WTC11 (cell line): ENCODE results near the gene IGF2BP1. TPM values are rescaled to one million over a fixed set of nuclear protein-coding genes. Genes with fewer than 3 reads are reported as not detected.

Experiments used
- ATAC-seq: fragments of 200-7000 bp; cut with Tn5 transposase; 2 replicates; pipeline ENCODE4 v1.10.0; 2021; ENCODE audit warnings: mild to moderate bottlenecking, moderate library complexity
- CTCF ChIA-PET: fragments of 300-600 bp; sonication (Branson Sonifier 250); formaldehyde crosslinking; loops from one replicate; lab custom pipeline; 2021; ENCODE audit warnings: antibody characterized with exemption; lab: Charles Lee
- POLR2A ChIA-PET: fragments of 350-600 bp; sonication (Branson Sonifier 250); formaldehyde crosslinking; loops from one replicate; lab custom pipeline; 2021; ENCODE audit warnings: antibody characterized with exemption; lab: Charles Lee
- DNase-seq: peaks from one replicate; pipeline ENCODE4 v3.0.0; 2021; ENCODE audit warnings: low spot score
- H3K27ac Mint-ChIP-seq: 2 replicates; pipeline ENCODE4 v1.8.0; 2021; ENCODE audit warnings: mixed read lengths
- H3K27me3 Mint-ChIP-seq: 2 replicates; pipeline ENCODE4 v1.8.0; 2021; ENCODE audit warnings: low read depth, mild to moderate bottlenecking, moderate library complexity, mixed read lengths
- H3K36me3 Mint-ChIP-seq: 2 replicates; pipeline ENCODE4 v1.8.0; 2021; ENCODE audit warnings: mixed read lengths
- H3K4me1 Mint-ChIP-seq: 2 replicates; pipeline ENCODE4 v1.8.0; 2022; ENCODE audit warnings: mixed read lengths
- H3K4me3 Mint-ChIP-seq: 2 replicates; pipeline ENCODE4 v1.8.0; 2021; ENCODE audit warnings: mild to moderate bottlenecking, moderate library complexity, mixed read lengths
- H3K9me3 Mint-ChIP-seq: 2 replicates; pipeline ENCODE4 v1.8.0; 2021; ENCODE audit warnings: mixed read lengths
- CBFB ChIP-seq: sonication (generic); formaldehyde crosslinking; IDR thresholded peaks from 2 replicates; pipeline ENCODE4 v1.8.1; 2022; ENCODE audit warnings: mild to moderate bottlenecking, low read depth, missing genetic modification reagents
- CREM ChIP-seq: sonication (generic); formaldehyde crosslinking; IDR thresholded peaks from 2 replicates; pipeline ENCODE4 v1.8.1; 2022; ENCODE audit warnings: mild to moderate bottlenecking, missing genetic modification reagents, moderate library complexity
- ESRRA ChIP-seq: sonication (generic); formaldehyde crosslinking; IDR thresholded peaks from 2 replicates; pipeline ENCODE4 v1.8.1; 2022; ENCODE audit warnings: mild to moderate bottlenecking, missing genetic modification reagents, borderline replicate concordance
- GRHL2 ChIP-seq: fragments of 250-450 bp; sonication (Bioruptor Pico); IDR thresholded peaks from 2 replicates; pipeline ENCODE4 v1.8.0; 2022; ENCODE audit warnings: mild to moderate bottlenecking, moderate library complexity; ENCODE audit not compliant: insufficient replicate concordance, severe bottlenecking
- HMGA2 ChIP-seq: fragments of 250-450 bp; sonication (Bioruptor Pico); IDR thresholded peaks from 2 replicates; pipeline ENCODE4 v1.4.0; 2021; ENCODE audit warnings: mild to moderate bottlenecking, moderate library complexity
- IRF2 ChIP-seq: sonication (generic); formaldehyde crosslinking; IDR thresholded peaks from 2 replicates; pipeline ENCODE4 v1.8.0; 2022; ENCODE audit warnings: low read depth, missing genetic modification reagents, borderline replicate concordance
- NR2C2 ChIP-seq: sonication (generic); formaldehyde crosslinking; IDR thresholded peaks from 2 replicates; pipeline ENCODE4 v1.8.0; 2022; ENCODE audit warnings: mild to moderate bottlenecking, missing genetic modification reagents
- PRRX2 ChIP-seq: fragments of 250-450 bp; sonication (Bioruptor Pico); IDR thresholded peaks from 2 replicates; pipeline ENCODE4 v1.8.0; 2021; ENCODE audit warnings: mild to moderate bottlenecking
- SMAD3 ChIP-seq: sonication (generic); formaldehyde crosslinking; IDR thresholded peaks from 2 replicates; pipeline ENCODE4 v1.8.0; 2022; ENCODE audit warnings: missing genetic modification reagents, mild to moderate bottlenecking, borderline replicate concordance
- TEAD1 ChIP-seq: sonication (generic); formaldehyde crosslinking; IDR thresholded peaks from 2 replicates; pipeline ENCODE4 v1.8.0; 2022; ENCODE audit warnings: mild to moderate bottlenecking, missing genetic modification reagents
- ZBTB21 ChIP-seq: sonication (generic); formaldehyde crosslinking; IDR thresholded peaks from 2 replicates; pipeline ENCODE4 v1.8.1; 2023; ENCODE audit warnings: mild to moderate bottlenecking, missing genetic modification reagents, borderline replicate concordance
- ZNF121 ChIP-seq: sonication (generic); formaldehyde crosslinking; IDR thresholded peaks from 2 replicates; pipeline ENCODE4 v1.8.0; 2023; ENCODE audit warnings: missing genetic modification reagents
- ZNF317 ChIP-seq: sonication (generic); formaldehyde crosslinking; IDR thresholded peaks from 2 replicates; pipeline ENCODE4 v1.8.1; 2023; ENCODE audit warnings: low read depth, mild to moderate bottlenecking, moderate library complexity, missing genetic modification reagents, borderline replicate concordance
- total RNA-seq: library from RNA; stranded (reverse); gene quantifications from 3 replicates; pipeline ENCODE4 v1.2.3, GENCODE V29; 2021
- TF ChIP-seq, protein P1 (sequence below): sonication (generic); formaldehyde crosslinking; IDR thresholded peaks from 2 replicates; pipeline ENCODE4 v1.8.0; 2022; ENCODE audit warnings: mild to moderate bottlenecking, missing genetic modification reagents
- TF ChIP-seq, protein P2 (sequence below): sonication (generic); formaldehyde crosslinking; IDR thresholded peaks from 2 replicates; pipeline ENCODE4 v1.8.0; 2023; ENCODE audit warnings: missing genetic modification reagents
- TF ChIP-seq, protein P3 (sequence below): sonication (generic); formaldehyde crosslinking; IDR thresholded peaks from 2 replicates; pipeline ENCODE4 v1.8.1; 2023; ENCODE audit warnings: mild to moderate bottlenecking, missing genetic modification reagents
- TF ChIP-seq, protein P4 (sequence below): fragments of 200-600 bp; IDR thresholded peaks from 2 replicates; pipeline ENCODE4 v1.8.0; 2022; ENCODE audit warnings: antibody characterized with exemption
- TF ChIP-seq, protein P5 (sequence below): sonication (generic); formaldehyde crosslinking; IDR thresholded peaks from 2 replicates; pipeline ENCODE4 v1.8.1; 2022; ENCODE audit warnings: missing genetic modification reagents, borderline replicate concordance
- TF ChIP-seq, protein P6 (sequence below): sonication (generic); formaldehyde crosslinking; IDR thresholded peaks from 2 replicates; pipeline ENCODE4 v1.8.0; 2023; ENCODE audit warnings: missing genetic modification reagents, mild to moderate bottlenecking, borderline replicate concordance

The IGF2BP1 gene
- total RNA-seq, 1 experiment from 2014 or later = 392 TPM

DNA sequence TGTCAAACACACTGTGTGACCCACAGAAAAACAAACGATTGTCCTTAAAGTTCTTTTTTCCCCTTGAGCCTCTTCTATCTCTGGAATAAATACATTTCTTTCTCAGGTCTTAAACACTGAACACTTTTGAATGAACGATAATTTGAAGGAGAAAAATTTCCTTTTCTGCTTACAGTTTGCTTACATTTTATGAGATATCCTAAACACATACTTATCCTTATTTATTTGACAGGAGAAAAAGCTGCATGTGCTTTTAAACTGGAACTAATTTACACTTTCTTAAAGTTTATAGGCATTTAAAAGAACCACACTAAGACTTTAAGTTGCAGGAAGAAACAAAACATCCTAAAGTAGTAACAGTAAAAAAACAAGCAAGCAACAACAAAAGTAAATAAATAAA, 4.7 kb upstream of the IGF2BP1 start:
- DNase-seq = no peak
- Mint-ChIP-seq H3K4me3 (no peak overlapping the region; the same call in 1 of the 2 replicates), H3K4me1 (peaks cover 44% of the 10 kb centered on the region), H3K27ac (peak overlapping the region; percentile 89), H3K27me3 (no peaks in the 10 kb centered on the region), H3K9me3 (no peaks in the 10 kb centered on the region), H3K36me3 (no peaks in the 10 kb centered on the region)
- POLR2A ChIA-PET = interaction anchor here (0.6 to 1.8 kb wide), 3 partner anchors 22 to 30 kb away, joined by 3 to 5 read pairs (median 3); no protein-coding TSS in a partner anchor
- CTCF ChIA-PET = interaction anchor here (0.8 to 1.1 kb wide), 2 partner anchors 43 to 108 kb away, joined by 3 to 5 read pairs; no protein-coding TSS in a partner anchor
- ATAC-seq = no peak
- no peak for TF ChIP-seq SMAD3 (CRISPR knock-in tag)
- TF ChIP-seq, protein P1, sequence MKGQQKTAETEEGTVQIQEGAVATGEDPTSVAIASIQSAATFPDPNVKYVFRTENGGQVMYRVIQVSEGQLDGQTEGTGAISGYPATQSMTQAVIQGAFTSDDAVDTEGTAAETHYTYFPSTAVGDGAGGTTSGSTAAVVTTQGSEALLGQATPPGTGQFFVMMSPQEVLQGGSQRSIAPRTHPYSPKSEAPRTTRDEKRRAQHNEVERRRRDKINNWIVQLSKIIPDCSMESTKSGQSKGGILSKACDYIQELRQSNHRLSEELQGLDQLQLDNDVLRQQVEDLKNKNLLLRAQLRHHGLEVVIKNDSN = no peak
- TF ChIP-seq, protein P2, sequence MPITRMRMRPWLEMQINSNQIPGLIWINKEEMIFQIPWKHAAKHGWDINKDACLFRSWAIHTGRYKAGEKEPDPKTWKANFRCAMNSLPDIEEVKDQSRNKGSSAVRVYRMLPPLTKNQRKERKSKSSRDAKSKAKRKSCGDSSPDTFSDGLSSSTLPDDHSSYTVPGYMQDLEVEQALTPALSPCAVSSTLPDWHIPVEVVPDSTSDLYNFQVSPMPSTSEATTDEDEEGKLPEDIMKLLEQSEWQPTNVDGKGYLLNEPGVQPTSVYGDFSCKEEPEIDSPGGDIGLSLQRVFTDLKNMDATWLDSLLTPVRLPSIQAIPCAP (CRISPR knock-in tag) = no peak
- no peak for TF ChIP-seq ZBTB21 (CRISPR knock-in tag)
- no peak for TF ChIP-seq ZNF121
- no peak for TF ChIP-seq IRF2 (CRISPR knock-in tag)
- TF ChIP-seq, protein P3, sequence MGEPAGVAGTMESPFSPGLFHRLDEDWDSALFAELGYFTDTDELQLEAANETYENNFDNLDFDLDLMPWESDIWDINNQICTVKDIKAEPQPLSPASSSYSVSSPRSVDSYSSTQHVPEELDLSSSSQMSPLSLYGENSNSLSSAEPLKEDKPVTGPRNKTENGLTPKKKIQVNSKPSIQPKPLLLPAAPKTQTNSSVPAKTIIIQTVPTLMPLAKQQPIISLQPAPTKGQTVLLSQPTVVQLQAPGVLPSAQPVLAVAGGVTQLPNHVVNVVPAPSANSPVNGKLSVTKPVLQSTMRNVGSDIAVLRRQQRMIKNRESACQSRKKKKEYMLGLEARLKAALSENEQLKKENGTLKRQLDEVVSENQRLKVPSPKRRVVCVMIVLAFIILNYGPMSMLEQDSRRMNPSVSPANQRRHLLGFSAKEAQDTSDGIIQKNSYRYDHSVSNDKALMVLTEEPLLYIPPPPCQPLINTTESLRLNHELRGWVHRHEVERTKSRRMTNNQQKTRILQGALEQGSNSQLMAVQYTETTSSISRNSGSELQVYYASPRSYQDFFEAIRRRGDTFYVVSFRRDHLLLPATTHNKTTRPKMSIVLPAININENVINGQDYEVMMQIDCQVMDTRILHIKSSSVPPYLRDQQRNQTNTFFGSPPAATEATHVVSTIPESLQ (CRISPR knock-in tag) = no peak
- TF ChIP-seq ESRRA (CRISPR knock-in tag) = no peak
- no peak for TF ChIP-seq HMGA2 (CRISPR knock-in tag)
- no peak for TF ChIP-seq ZNF317 (CRISPR knock-in tag)
- TF ChIP-seq CREM (CRISPR knock-in tag) = no peak
- no peak for TF ChIP-seq PRRX2 (CRISPR knock-in tag)
- no peak for TF ChIP-seq TEAD1
- TF ChIP-seq NR2C2 (CRISPR knock-in tag) = no peak
- TF ChIP-seq, protein P4, sequence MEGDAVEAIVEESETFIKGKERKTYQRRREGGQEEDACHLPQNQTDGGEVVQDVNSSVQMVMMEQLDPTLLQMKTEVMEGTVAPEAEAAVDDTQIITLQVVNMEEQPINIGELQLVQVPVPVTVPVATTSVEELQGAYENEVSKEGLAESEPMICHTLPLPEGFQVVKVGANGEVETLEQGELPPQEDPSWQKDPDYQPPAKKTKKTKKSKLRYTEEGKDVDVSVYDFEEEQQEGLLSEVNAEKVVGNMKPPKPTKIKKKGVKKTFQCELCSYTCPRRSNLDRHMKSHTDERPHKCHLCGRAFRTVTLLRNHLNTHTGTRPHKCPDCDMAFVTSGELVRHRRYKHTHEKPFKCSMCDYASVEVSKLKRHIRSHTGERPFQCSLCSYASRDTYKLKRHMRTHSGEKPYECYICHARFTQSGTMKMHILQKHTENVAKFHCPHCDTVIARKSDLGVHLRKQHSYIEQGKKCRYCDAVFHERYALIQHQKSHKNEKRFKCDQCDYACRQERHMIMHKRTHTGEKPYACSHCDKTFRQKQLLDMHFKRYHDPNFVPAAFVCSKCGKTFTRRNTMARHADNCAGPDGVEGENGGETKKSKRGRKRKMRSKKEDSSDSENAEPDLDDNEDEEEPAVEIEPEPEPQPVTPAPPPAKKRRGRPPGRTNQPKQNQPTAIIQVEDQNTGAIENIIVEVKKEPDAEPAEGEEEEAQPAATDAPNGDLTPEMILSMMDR = no peak
- TF ChIP-seq GRHL2 (CRISPR knock-in tag) = no peak
- TF ChIP-seq, protein P5, sequence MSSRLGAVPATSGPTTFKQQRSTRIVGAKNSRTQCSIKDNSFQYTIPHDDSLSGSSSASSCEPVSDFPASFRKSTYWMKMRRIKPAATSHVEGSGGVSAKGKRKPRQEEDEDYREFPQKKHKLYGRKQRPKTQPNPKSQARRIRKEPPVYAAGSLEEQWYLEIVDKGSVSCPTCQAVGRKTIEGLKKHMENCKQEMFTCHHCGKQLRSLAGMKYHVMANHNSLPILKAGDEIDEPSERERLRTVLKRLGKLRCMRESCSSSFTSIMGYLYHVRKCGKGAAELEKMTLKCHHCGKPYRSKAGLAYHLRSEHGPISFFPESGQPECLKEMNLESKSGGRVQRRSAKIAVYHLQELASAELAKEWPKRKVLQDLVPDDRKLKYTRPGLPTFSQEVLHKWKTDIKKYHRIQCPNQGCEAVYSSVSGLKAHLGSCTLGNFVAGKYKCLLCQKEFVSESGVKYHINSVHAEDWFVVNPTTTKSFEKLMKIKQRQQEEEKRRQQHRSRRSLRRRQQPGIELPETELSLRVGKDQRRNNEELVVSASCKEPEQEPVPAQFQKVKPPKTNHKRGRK (CRISPR knock-in tag) = no peak
- TF ChIP-seq CBFB (CRISPR knock-in tag) = no peak
- TF ChIP-seq, protein P6, sequence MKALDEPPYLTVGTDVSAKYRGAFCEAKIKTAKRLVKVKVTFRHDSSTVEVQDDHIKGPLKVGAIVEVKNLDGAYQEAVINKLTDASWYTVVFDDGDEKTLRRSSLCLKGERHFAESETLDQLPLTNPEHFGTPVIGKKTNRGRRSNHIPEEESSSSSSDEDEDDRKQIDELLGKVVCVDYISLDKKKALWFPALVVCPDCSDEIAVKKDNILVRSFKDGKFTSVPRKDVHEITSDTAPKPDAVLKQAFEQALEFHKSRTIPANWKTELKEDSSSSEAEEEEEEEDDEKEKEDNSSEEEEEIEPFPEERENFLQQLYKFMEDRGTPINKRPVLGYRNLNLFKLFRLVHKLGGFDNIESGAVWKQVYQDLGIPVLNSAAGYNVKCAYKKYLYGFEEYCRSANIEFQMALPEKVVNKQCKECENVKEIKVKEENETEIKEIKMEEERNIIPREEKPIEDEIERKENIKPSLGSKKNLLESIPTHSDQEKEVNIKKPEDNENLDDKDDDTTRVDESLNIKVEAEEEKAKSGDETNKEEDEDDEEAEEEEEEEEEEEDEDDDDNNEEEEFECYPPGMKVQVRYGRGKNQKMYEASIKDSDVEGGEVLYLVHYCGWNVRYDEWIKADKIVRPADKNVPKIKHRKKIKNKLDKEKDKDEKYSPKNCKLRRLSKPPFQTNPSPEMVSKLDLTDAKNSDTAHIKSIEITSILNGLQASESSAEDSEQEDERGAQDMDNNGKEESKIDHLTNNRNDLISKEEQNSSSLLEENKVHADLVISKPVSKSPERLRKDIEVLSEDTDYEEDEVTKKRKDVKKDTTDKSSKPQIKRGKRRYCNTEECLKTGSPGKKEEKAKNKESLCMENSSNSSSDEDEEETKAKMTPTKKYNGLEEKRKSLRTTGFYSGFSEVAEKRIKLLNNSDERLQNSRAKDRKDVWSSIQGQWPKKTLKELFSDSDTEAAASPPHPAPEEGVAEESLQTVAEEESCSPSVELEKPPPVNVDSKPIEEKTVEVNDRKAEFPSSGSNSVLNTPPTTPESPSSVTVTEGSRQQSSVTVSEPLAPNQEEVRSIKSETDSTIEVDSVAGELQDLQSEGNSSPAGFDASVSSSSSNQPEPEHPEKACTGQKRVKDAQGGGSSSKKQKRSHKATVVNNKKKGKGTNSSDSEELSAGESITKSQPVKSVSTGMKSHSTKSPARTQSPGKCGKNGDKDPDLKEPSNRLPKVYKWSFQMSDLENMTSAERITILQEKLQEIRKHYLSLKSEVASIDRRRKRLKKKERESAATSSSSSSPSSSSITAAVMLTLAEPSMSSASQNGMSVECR = no peak
